GM12878 (cell line): Measurements from ENCODE around the gene PVRIG. TPM values are rescaled to one million over a fixed set of nuclear protein-coding genes. Genes with fewer than 3 reads are reported as not detected.

Experiments
- ATAC-seq: fragments of 200-7000 bp; cut with Tn5 transposase; 3 replicates; pipeline ENCODE4 v1.9.1; 2020; ENCODE audit warnings: mild to moderate bottlenecking, moderate library complexity
- BruUV-seq: library from RNA; stranded (reverse); fragments of 400-500 nt; replicated peaks from 2 replicates; lab custom pipeline; 2021; lab: Mats Ljungman, UMichigan
- CTCF ChIA-PET: fragments of 300-600 bp; sonication (Branson Sonifier 250); formaldehyde crosslinking; extraction: SDS; loops from one replicate; lab custom pipeline; 2021; ENCODE audit warnings: inconsistent platforms; lab: Yijun Ruan, JAX
- POLR2A ChIA-PET: fragments of 350-600 bp; formaldehyde crosslinking; extraction: SDS; loops from one replicate; lab custom pipeline; 2021; ENCODE audit warnings: inconsistent platforms; lab: Charles Lee
- RAD21 ChIA-PET: fragments of 300-600 bp; sonication (Branson Sonifier 250); formaldehyde crosslinking; loops from one replicate; lab custom pipeline; 2023; ENCODE audit warnings: antibody characterized with exemption; ENCODE audit not compliant: unreplicated experiment; lab: Charles Lee
- SMC1A ChIA-PET: fragments of 300-600 bp; sonication (Branson Sonifier 250); formaldehyde crosslinking; loops from one replicate; lab custom pipeline; 2023; ENCODE audit not compliant: unreplicated experiment, uncharacterized antibody; lab: Charles Lee
- DNase-seq: peaks from one replicate; pipeline ENCODE4 v3.0.0-alpha.2; 2011; ENCODE audit warnings: low read depth, low spot score
- FAIRE-seq: peaks from 3 replicates; lab custom pipeline; 2011; peaks lifted over from hg19 to GRCh38; lab: Jason Lieb, UNC
- H2AFZ ChIP-seq: 2 replicates; pipeline ENCODE4 v1.6.0; 2011; ENCODE audit warnings: low read depth, low read length, control low read depth; ENCODE audit not compliant: control insufficient read depth
- H3K27ac ChIP-seq: 2 replicates; pipeline ENCODE4 v1.5.1; 2011; ENCODE audit warnings: control low read depth; ENCODE audit not compliant: control insufficient read depth, insufficient read depth
- H3K27me3 ChIP-seq, 2 experiments: replicated peaks in 1 of 2; 2 replicates each; pipeline versions ENCODE4 v1.6.0 to v1.6.1; 2011; ENCODE audit warnings: low read length in 1 of 2; ENCODE audit not compliant: control insufficient read depth in 2 of 2, insufficient read depth in 2 of 2
- H3K36me3 ChIP-seq, 2 experiments: 2 replicates each; pipeline ENCODE4 v1.5.1; 2011; ENCODE audit warnings: low read length in 1 of 2; ENCODE audit not compliant: control insufficient read depth in 2 of 2, insufficient read depth in 2 of 2
- H3K4me1 ChIP-seq: 2 replicates; pipeline ENCODE4 v1.6.1; 2011; ENCODE audit warnings: mild to moderate bottlenecking, low read length, moderate library complexity, mixed read lengths; ENCODE audit not compliant: control insufficient read depth, insufficient read depth
- H3K4me2 ChIP-seq: 2 replicates; pipeline ENCODE4 v1.6.0; 2011; ENCODE audit warnings: control low read depth; ENCODE audit not compliant: control insufficient read depth, insufficient read depth
- H3K4me3 ChIP-seq: fragments of 200-600 bp; sonication (generic); 2 replicates; pipeline ENCODE4 v1.5.1; 2016
- H3K79me2 ChIP-seq: 2 replicates; pipeline ENCODE4 v1.6.0; 2011; ENCODE audit warnings: low read length; ENCODE audit not compliant: control insufficient read depth, insufficient read depth
- H3K9ac ChIP-seq: 2 replicates; pipeline ENCODE4 v1.8.0; 2011; ENCODE audit warnings: low read length, control low read depth, mixed read lengths; ENCODE audit not compliant: control insufficient read depth, insufficient read depth
- H3K9me3 ChIP-seq: replicated peaks from 3 replicates; pipeline ENCODE4 v1.5.1; 2011; ENCODE audit warnings: mild to moderate bottlenecking, low read length; ENCODE audit not compliant: control insufficient read depth, insufficient read depth
- H4K20me1 ChIP-seq: 2 replicates; pipeline ENCODE4 v1.6.0; 2011; ENCODE audit not compliant: control insufficient read depth, insufficient read depth
- EP300 ChIP-seq, 2 experiments: fragments of 150-350 bp in 1 of 2; IDR thresholded peaks; 2 replicates each; pipeline ENCODE4 v1.6.1; 2011 to 2012; ENCODE audit warnings: low read depth in 2 of 2, low read length in 2 of 2, borderline replicate concordance in 1 of 2, improper control_type of control experiment in 1 of 2, inconsistent platforms in 1 of 2; ENCODE audit not compliant: control insufficient read depth in 1 of 2
- FOXK2 ChIP-seq: fragments of 450-650 bp; IDR thresholded peaks from 2 replicates; pipeline ENCODE4 v1.6.1; 2017; ENCODE audit warnings: mild to moderate bottlenecking, moderate library complexity
- FOXM1 ChIP-seq: IDR thresholded peaks from 2 replicates; pipeline ENCODE4 v1.6.1; 2012; ENCODE audit warnings: low read depth, mild to moderate bottlenecking, inconsistent platforms, low read length, moderate library complexity
- NFXL1 ChIP-seq: fragments of 450-650 bp; IDR thresholded peaks from 2 replicates; pipeline ENCODE4 v1.6.1; 2017; ENCODE audit warnings: antibody characterized with exemption, mild to moderate bottlenecking, borderline replicate concordance
- SIX5 ChIP-seq: IDR thresholded peaks from 2 replicates; pipeline ENCODE4 v1.6.1; 2011; ENCODE audit warnings: mild to moderate bottlenecking, low read depth, low read length, moderate library complexity; ENCODE audit not compliant: severe bottlenecking
- WGBS: methylation state at CpG from one replicate; pipeline ENCODE4 v1.1.6; 2016; ENCODE audit warnings: low lambda C conversion rate; ENCODE audit not compliant: insufficient replicate concordance, insufficient coverage; ENCODE audit errors: missing lambda C conversion rate; 5-methylcytosine and 5-hydroxymethylcytosine counted together
- in situ Hi-C: fragments of 300-500 bp; cut with MboI; formaldehyde crosslinking; loops from 9 replicates; pipeline ENCODE4 v1.14.3; 2018; ENCODE audit warnings: mixed read lengths
- intact Hi-C: fragments of 100-400 bp; cut with micrococcal nuclease; formaldehyde crosslinking; loops from one replicate; pipeline ENCODE4 v1.14.2; 2022; ENCODE audit not compliant: unreplicated experiment
- polyA plus RNA-seq, 11 experiments: library from polyadenylated mRNA; depleted of rRNA in 4 of 11; unstranded in 6 of 11; stranded (reverse) in 5 of 11; fragments of >200 nt; fragmentation: Nextera tagmentation in 4 of 11; fragmentation: Illumina TruSeq in 1 of 11; extraction: Ambion mirVana in 4 of 11; extraction: Trizol in 1 of 11; gene quantifications; 1 replicate in 1 of 11; 2 replicates in 10 of 11; pipeline versions ENCODE4 v1.2.1 to v1.2.3, GENCODE V29; 2011 to 2016; ENCODE audit warnings: inconsistent platforms in 2 of 11, missing spikeins in 2 of 11, low read depth in 1 of 11
- total RNA-seq, 4 experiments: library from RNA; depleted of rRNA in 3 of 4; stranded (reverse); fragments of >200 nt in 3 of 4; fragmentation: Illumina TruSeq in 1 of 4; extraction: Trizol in 1 of 4; gene quantifications; 2 replicates each; pipeline versions ENCODE4 v1.2.1 to v1.2.3, GENCODE V29; 2013 to 2021

PVRIG gene
- total and polyA plus RNA-seq, 10 of the 15 experiments (the other 5 are each of a cell fraction or from before 2014, with no cell fraction given), result 1.3 to 44.0 (median 17.9) TPM

DNA sequence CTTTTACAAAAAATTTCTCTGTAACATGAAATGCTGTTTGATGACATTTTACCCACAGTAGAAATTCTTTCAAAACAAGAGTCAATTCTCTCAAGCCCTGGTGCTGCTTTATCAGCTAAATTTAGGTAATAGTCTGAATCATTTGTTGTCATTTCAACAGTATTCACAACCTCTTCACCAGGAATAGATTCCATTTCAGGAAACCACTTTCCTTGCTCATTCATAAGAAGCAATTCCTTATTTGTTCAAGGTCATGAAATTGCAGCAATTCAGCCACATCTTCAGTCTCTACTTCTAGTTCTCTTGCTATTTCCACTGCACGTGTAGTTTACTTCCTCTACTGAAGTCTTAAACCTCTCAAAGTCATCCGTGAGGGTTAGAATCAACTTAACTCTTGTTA is 28.0 kb upstream of the PVRIG start:
- TF ChIP-seq FOXM1 (no peak), FOXK2 (no peak), SIX5 (no peak), EP300 (IDR thresholded peaks at IDR 0.05; ENCODE audit: borderline replicate concordance in 1 of 2, control insufficient read depth in 1 of 2, low read depth in 2 of 2, low read length in 2 of 2) (no peak), NFXL1 (no peak)
- Histone ChIP-seq H3K9me3 (no peaks in the 10 kb centered on the region), H3K36me3 (no peaks in the 10 kb centered on the region), H4K20me1 (no peaks in the 10 kb centered on the region), H3K27me3 (no peaks in the 10 kb centered on the region), H3K4me1 (peaks cover 37% of the 10 kb centered on the region), H3K79me2 (no peaks in the 10 kb centered on the region), H3K9ac (0 out of 2 replicates have a peak overlapping the region, but pooled peaks have one; percentile 12), H2AFZ (peak overlapping the region; percentile 70), H3K4me3 (no peak overlapping the region), H3K27ac (peak overlapping the region; percentile 42; the same call in 1 of the 2 replicates), H3K4me2 (peak overlapping the region; percentile 20)
- WGBS, result 2% methylated on average over 2 of the region's 2 CpGs
- intact Hi-C loops, result loop anchor here (2.0 kb wide), 1 partner anchor 27 kb away; the partner anchor contains the start of gene PVRIG
- ChIA-PET CTCF (interaction anchor here (3.0 to 7.0 kb wide), 3 partner anchors 17 to 59 kb away, joined by 10 to 65 read pairs (median 56); no protein-coding TSS in a partner anchor), POLR2A (no interaction called here), RAD21 (no interaction called here), SMC1A (interaction anchor here (4.5 to 7.0 kb wide), 2 partner anchors 18 to 25 kb away, joined by 37 to 112 read pairs; partner anchors contain the start of gene PVRIG)
- FAIRE-seq, result peak; percentile 77
- BruUV-seq, result no TSS peak
- in situ Hi-C loops, result no loop called here
- no peak for ATAC-seq
- no peak for DNase-seq
